Astrocyte (in vitro differentiated cells and primary cell): Measurements from ENCODE around the gene IGHMBP2. TPM values are rescaled to one million over a fixed set of nuclear protein-coding genes. Genes with fewer than 3 reads are reported as not detected.

ENCODE experiments used
- DNase-seq: peaks from one replicate; pipeline ENCODE4 v3.0.0-alpha.2; 2010; ENCODE audit warnings: low read depth
- FAIRE-seq: peaks from 2 replicates; lab custom pipeline; 2011; peaks lifted over from hg19 to GRCh38; lab: Jason Lieb, UNC
- H2AFZ ChIP-seq: 2 replicates; pipeline ENCODE4 v1.6.0; 2012; ENCODE audit warnings: low read depth, low read length, inconsistent platforms
- H3K27ac ChIP-seq: 2 replicates; pipeline ENCODE4 v1.5.1; 2011; ENCODE audit warnings: low read depth, low read length, inconsistent platforms
- H3K27me3 ChIP-seq: 2 replicates; pipeline ENCODE4 v1.6.0; 2011; ENCODE audit warnings: low read length, inconsistent platforms; ENCODE audit not compliant: insufficient read depth
- H3K36me3 ChIP-seq: 2 replicates; pipeline ENCODE4 v1.5.1; 2011; ENCODE audit warnings: low read length, inconsistent platforms; ENCODE audit not compliant: insufficient read depth
- H3K4me1 ChIP-seq: 2 replicates; pipeline ENCODE4 v1.5.1; 2011; ENCODE audit warnings: low read length, inconsistent platforms; ENCODE audit not compliant: insufficient read depth
- H3K4me2 ChIP-seq: 2 replicates; pipeline ENCODE4 v1.6.0; 2012; ENCODE audit warnings: low read length, inconsistent platforms
- H3K4me3 ChIP-seq: 2 replicates; pipeline ENCODE4 v1.5.1; 2011; ENCODE audit warnings: low read depth, mild to moderate bottlenecking, low read length, inconsistent platforms; ENCODE audit not compliant: insufficient read depth
- H3K79me2 ChIP-seq: 2 replicates; pipeline ENCODE4 v1.6.0; 2012; ENCODE audit warnings: mild to moderate bottlenecking, low read length, inconsistent platforms; ENCODE audit not compliant: insufficient read depth
- H3K9ac ChIP-seq: 2 replicates; pipeline ENCODE4 v1.6.0; 2012; ENCODE audit warnings: mild to moderate bottlenecking, low read length, inconsistent platforms
- H3K9me3 ChIP-seq: 2 replicates; pipeline ENCODE4 v1.5.1; 2012; ENCODE audit warnings: low read depth, mild to moderate bottlenecking, low read length, inconsistent platforms; ENCODE audit not compliant: insufficient read depth
- H4K20me1 ChIP-seq: 2 replicates; pipeline ENCODE4 v1.6.0; 2012; ENCODE audit warnings: low read length, inconsistent platforms; ENCODE audit not compliant: insufficient read depth
- H3K27ac Mint-ChIP-seq: one replicate; pipeline ENCODE4 v1.8.0; 2021; ENCODE audit warnings: mild to moderate bottlenecking, mixed read lengths; ENCODE audit not compliant: unreplicated experiment
- H3K27me3 Mint-ChIP-seq: one replicate; pipeline ENCODE4 v1.8.0; 2021; ENCODE audit warnings: low read depth, mixed read lengths; ENCODE audit not compliant: unreplicated experiment
- H3K36me3 Mint-ChIP-seq: one replicate; pipeline ENCODE4 v1.8.0; 2021; ENCODE audit warnings: low read depth, mixed read lengths; ENCODE audit not compliant: unreplicated experiment
- H3K4me1 Mint-ChIP-seq: one replicate; pipeline ENCODE4 v1.8.0; 2021; ENCODE audit warnings: low read depth, mixed read lengths; ENCODE audit not compliant: unreplicated experiment
- H3K4me3 Mint-ChIP-seq: one replicate; pipeline ENCODE4 v1.8.0; 2021; ENCODE audit warnings: mild to moderate bottlenecking, moderate library complexity, mixed read lengths; ENCODE audit not compliant: unreplicated experiment
- H3K9me3 Mint-ChIP-seq: one replicate; pipeline ENCODE4 v1.8.0; 2021; ENCODE audit warnings: mild to moderate bottlenecking, mixed read lengths; ENCODE audit not compliant: unreplicated experiment
- EZH2 ChIP-seq: IDR thresholded peaks from 2 replicates; pipeline ENCODE4 v1.6.1; 2012; ENCODE audit warnings: mild to moderate bottlenecking, low read length, inconsistent platforms; ENCODE audit not compliant: insufficient read depth
- total RNA-seq: library from RNA; stranded (reverse); gene quantifications from 2 replicates; pipeline ENCODE4 v1.2.1, GENCODE V29; 2021
- TF ChIP-seq, protein P1 (sequence below): IDR thresholded peaks from 2 replicates; pipeline ENCODE4 v1.5.1; 2011; ENCODE audit warnings: low read depth, mild to moderate bottlenecking, inconsistent platforms, low read length, moderate library complexity; ENCODE audit not compliant: insufficient read depth

Gene IGHMBP2
- total RNA-seq, 1 donor from 2014 or later: 14.0 TPM

DNA sequence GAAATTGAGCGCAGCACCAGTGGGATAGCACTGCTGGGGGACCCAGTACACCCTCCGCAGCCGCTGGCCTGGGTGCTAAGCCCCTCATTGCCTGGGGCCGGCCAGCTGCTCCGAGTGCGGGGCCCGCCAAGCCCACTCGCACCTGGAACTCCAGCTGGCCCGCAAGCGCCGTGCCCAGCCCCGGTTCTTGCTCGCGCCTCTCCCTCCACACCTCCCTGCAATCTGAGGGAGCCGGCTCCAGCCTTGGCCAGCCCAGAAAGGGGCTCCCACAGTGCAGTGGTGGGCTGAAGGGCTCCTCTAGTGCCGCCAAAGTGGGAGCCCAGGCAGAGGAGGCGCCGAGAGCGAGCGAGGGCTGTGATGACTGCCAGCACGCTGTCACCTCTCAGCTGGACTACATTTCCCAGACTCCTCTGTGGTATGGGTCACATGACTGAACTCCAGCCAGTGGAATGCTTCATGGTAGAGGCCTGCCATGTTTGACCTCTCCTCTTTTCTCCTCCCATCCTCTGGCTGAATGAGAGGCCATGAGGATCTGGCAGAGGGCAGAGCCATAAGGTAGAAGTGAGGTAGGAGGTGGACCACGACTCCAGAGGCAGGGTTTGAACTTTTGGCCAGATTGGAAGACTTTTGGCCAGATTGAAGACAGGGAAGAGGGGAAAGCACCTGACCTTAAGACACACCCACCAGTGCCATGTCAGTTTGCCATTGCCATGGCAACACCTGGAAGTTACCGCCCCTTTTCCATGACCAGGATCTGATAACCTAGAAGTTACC is 70.9 kb downstream of the IGHMBP2 start:
- Mint-ChIP-seq H3K36me3 (no peaks in the 10 kb centered on the region), H3K9me3 (peaks cover 2% of the 10 kb centered on the region), H3K27ac (no peak overlapping the region), H3K27me3 (peaks cover 44% of the 10 kb centered on the region), H3K4me1 (no peaks in the 10 kb centered on the region), H3K4me3 (no peak overlapping the region)
- Histone ChIP-seq H3K9ac (no peak overlapping the region), H3K79me2 (no peaks in the 10 kb centered on the region), H3K9me3 (no peaks in the 10 kb centered on the region), H3K27ac (no peak overlapping the region), H2AFZ (no peak overlapping the region), H3K4me2 (no peak overlapping the region), H3K27me3 (peaks cover 30% of the 10 kb centered on the region), H3K4me1 (no peaks in the 10 kb centered on the region), H3K4me3 (no peak overlapping the region), H4K20me1 (no peaks in the 10 kb centered on the region), H3K36me3 (no peaks in the 10 kb centered on the region)
- TF ChIP-seq, protein P1, sequence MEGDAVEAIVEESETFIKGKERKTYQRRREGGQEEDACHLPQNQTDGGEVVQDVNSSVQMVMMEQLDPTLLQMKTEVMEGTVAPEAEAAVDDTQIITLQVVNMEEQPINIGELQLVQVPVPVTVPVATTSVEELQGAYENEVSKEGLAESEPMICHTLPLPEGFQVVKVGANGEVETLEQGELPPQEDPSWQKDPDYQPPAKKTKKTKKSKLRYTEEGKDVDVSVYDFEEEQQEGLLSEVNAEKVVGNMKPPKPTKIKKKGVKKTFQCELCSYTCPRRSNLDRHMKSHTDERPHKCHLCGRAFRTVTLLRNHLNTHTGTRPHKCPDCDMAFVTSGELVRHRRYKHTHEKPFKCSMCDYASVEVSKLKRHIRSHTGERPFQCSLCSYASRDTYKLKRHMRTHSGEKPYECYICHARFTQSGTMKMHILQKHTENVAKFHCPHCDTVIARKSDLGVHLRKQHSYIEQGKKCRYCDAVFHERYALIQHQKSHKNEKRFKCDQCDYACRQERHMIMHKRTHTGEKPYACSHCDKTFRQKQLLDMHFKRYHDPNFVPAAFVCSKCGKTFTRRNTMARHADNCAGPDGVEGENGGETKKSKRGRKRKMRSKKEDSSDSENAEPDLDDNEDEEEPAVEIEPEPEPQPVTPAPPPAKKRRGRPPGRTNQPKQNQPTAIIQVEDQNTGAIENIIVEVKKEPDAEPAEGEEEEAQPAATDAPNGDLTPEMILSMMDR: no peak
- no peak for TF ChIP-seq EZH2
- DNase-seq: no peak
- no peak for FAIRE-seq

DNA sequence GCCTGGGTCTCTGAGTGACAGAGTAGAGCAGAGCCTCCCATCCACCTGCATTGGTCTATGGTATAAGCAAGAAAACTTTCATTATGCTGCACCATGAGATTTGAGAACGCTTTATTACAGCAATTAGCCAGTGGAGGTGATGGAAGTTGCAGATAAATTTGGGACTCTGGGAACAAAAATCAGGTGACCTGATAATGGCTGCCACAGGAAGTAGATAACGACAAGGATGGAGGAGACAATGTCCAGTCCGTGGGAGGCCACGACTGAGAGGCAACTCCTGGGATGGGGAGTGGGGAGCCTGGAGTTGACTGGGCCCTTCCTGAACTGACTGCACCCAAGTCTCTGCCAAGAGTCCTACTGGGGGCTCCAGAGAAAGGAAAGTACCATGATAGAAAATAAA is 72.4 kb downstream of the IGHMBP2 start:
- TF ChIP-seq EZH2: no peak
- TF ChIP-seq, protein P1: no peak
- no peak overlapping the region for H3K4me3 ChIP-seq

DNA sequence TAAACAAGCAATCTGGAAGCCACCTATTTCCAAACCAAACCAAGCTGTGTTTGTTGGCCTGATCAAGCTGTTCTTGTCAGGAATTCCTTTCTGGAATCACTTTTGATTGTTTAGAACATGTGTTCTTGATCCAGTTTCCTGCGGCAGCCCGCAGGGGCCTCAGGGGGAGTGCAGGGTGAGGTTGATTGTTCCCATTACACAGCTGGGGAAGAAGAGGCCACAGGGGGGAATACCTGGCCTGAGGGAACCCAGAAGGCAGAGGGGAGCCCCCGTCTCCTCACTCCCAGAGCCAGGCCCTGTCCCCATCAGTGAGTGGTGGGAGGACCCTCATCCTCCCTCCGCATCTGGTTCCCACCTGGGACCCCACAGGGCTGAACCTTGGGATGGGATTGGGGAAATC is 72.9 kb downstream of the IGHMBP2 start:
- H3K79me2 ChIP-seq: no peaks in the 10 kb centered on the region
- no peaks in the 10 kb centered on the region for H3K4me1 ChIP-seq
- H3K36me3 Mint-ChIP-seq: no peaks in the 10 kb centered on the region
- H3K4me1 Mint-ChIP-seq: no peaks in the 10 kb centered on the region
- no peak overlapping the region for H2AFZ ChIP-seq
- H3K36me3 ChIP-seq: no peaks in the 10 kb centered on the region
- no peak for TF ChIP-seq EZH2
- TF ChIP-seq, protein P1: no peak
- peaks cover 2% of the 10 kb centered on the region for H3K9me3 Mint-ChIP-seq
- no peak overlapping the region for H3K9ac ChIP-seq
- H3K4me3 ChIP-seq: no peak overlapping the region
- no peak overlapping the region for H3K4me2 ChIP-seq
- DNase-seq (no peak), FAIRE-seq (no peak)
- H3K27ac ChIP-seq: no peak overlapping the region
- H3K9me3 ChIP-seq: no peaks in the 10 kb centered on the region
- H3K4me3 Mint-ChIP-seq: no peak overlapping the region
- no peaks in the 10 kb centered on the region for H4K20me1 ChIP-seq
- H3K27ac Mint-ChIP-seq: no peak overlapping the region
- H3K27me3 Mint-ChIP-seq: peaks cover 38% of the 10 kb centered on the region
- peaks cover 21% of the 10 kb centered on the region for H3K27me3 ChIP-seq

More for the DNA sequence above, 72.4 kb downstream of the IGHMBP2 start:
- Histone ChIP-seq H4K20me1 (no peaks in the 10 kb centered on the region), H3K79me2 (no peaks in the 10 kb centered on the region), H3K36me3 (no peaks in the 10 kb centered on the region), H3K27ac (no peak overlapping the region), H3K9me3 (no peaks in the 10 kb centered on the region), H2AFZ (no peak overlapping the region), H3K27me3 (peaks cover 22% of the 10 kb centered on the region), H3K4me1 (no peaks in the 10 kb centered on the region), H3K9ac (no peak overlapping the region), H3K4me2 (no peak overlapping the region)
- DNase-seq: no peak
- no peak overlapping the region for H3K4me3 Mint-ChIP-seq
- H3K27me3 Mint-ChIP-seq: peaks cover 42% of the 10 kb centered on the region
- no peak for FAIRE-seq
- no peaks in the 10 kb centered on the region for H3K4me1 Mint-ChIP-seq
- no peaks in the 10 kb centered on the region for H3K36me3 Mint-ChIP-seq
- H3K27ac Mint-ChIP-seq: no peak overlapping the region
- peaks cover 2% of the 10 kb centered on the region for H3K9me3 Mint-ChIP-seq
